ENCODE data around the gene COL23A1. TPM values are rescaled to one million over a fixed set of nuclear protein-coding genes. Genes with fewer than 3 reads are reported as not detected.
A peak's percentile ranks its signal among the peaks of the same experiment; 100 is the strongest.

Gene COL23A1
- total RNA-seq, 1 experiment from 2014 or later, result 15.0 TPM

DNA sequence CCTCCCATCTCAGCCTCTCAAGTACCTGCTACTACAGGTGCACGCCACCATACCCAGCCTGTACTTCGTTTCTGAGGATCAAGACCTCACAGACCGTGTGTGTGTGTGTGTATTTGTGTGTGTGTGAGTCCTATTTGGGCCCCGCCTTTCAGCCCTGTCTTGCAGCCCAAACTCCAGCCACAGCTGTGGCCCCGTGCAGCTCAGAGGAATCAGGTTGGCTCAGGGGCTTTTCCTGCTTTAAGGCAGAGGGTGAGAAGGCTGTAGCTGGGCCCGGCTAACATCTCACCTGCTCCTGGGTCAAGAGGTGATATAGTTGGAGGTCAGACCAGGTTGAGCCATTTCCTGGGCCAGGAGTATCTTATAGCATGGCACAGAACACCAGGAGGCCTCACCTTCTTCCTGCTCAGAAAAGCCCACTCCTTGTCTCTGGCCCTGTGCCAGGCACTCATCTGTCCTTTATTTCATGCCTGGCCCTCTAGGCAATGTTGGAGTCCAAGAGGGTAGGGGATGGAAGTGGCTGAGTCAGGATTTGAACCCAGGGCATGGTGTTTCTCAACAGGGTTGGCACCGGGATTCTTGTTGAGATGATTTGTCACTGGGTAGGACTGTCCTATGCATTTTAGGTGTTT is 356.0 kb downstream of the COL23A1 start:
- POLR2A ChIA-PET, result interaction anchor here (1.2 to 1.4 kb wide), 2 partner anchors 30 to 54 kb away, joined by 3 to 4 read pairs; partner anchors contain the start of gene HNRNPAB
- TF ChIP-seq NFE2L1 (CRISPR knock-in tag; IDR thresholded peaks at IDR 0.05), result no peak
- no peak for TF ChIP-seq RELA (CRISPR knock-in tag; IDR thresholded peaks at IDR 0.05; ENCODE audit: borderline replicate concordance)
- TF ChIP-seq TCF7 (CRISPR knock-in tag; IDR thresholded peaks at IDR 0.05; ENCODE audit: low read depth), result no peak
- no peak for TF ChIP-seq ZNF121 (CRISPR knock-in tag; IDR thresholded peaks at IDR 0.05)
- no peak for TF ChIP-seq NFATC4 (CRISPR knock-in tag; IDR thresholded peaks at IDR 0.05)
- no peak for TF ChIP-seq GRHL2 (CRISPR knock-in tag; IDR thresholded peaks at IDR 0.05; ENCODE audit: insufficient replicate concordance, severe bottlenecking)
- no peak for TF ChIP-seq ZNF416 (CRISPR knock-in tag; IDR thresholded peaks at IDR 0.05)
- TF ChIP-seq, protein P1, sequence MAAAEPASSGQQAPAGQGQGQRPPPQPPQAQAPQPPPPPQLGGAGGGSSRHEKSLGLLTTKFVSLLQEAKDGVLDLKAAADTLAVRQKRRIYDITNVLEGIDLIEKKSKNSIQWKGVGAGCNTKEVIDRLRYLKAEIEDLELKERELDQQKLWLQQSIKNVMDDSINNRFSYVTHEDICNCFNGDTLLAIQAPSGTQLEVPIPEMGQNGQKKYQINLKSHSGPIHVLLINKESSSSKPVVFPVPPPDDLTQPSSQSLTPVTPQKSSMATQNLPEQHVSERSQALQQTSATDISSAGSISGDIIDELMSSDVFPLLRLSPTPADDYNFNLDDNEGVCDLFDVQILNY (CRISPR knock-in tag; IDR thresholded peaks at IDR 0.05), result no peak
- TF ChIP-seq, protein P2, sequence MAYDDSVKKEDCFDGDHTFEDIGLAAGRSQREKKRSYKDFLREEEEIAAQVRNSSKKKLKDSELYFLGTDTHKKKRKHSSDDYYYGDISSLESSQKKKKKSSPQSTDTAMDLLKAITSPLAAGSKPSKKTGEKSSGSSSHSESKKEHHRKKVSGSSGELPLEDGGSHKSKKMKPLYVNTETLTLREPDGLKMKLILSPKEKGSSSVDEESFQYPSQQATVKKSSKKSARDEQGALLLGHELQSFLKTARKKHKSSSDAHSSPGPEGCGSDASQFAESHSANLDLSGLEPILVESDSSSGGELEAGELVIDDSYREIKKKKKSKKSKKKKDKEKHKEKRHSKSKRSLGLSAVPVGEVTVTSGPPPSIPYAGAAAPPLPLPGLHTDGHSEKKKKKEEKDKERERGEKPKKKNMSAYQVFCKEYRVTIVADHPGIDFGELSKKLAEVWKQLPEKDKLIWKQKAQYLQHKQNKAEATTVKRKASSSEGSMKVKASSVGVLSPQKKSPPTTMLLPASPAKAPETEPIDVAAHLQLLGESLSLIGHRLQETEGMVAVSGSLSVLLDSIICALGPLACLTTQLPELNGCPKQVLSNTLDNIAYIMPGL (CRISPR knock-in tag; IDR thresholded peaks at IDR 0.05), result no peak
- no peak for TF ChIP-seq NR2C2 (CRISPR knock-in tag; IDR thresholded peaks at IDR 0.05)
- TF ChIP-seq ZBTB21 (CRISPR knock-in tag; IDR thresholded peaks at IDR 0.05; ENCODE audit: borderline replicate concordance), result no peak
- no peak for TF ChIP-seq ZNF671 (CRISPR knock-in tag; IDR thresholded peaks at IDR 0.05)
- TF ChIP-seq, protein P3, sequence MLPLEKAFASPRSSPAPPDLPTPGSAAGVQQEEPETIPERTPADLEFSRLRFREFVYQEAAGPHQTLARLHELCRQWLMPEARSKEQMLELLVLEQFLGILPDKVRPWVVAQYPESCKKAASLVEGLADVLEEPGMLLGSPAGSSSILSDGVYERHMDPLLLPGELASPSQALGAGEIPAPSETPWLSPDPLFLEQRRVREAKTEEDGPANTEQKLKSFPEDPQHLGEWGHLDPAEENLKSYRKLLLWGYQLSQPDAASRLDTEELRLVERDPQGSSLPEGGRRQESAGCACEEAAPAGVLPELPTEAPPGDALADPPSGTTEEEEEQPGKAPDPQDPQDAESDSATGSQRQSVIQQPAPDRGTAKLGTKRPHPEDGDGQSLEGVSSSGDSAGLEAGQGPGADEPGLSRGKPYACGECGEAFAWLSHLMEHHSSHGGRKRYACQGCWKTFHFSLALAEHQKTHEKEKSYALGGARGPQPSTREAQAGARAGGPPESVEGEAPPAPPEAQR (CRISPR knock-in tag; IDR thresholded peaks at IDR 0.05), result no peak
- no peak for TF ChIP-seq CREB1 (CRISPR knock-in tag; IDR thresholded peaks at IDR 0.05)
- no peak for TF ChIP-seq CBFB (CRISPR knock-in tag; IDR thresholded peaks at IDR 0.05; ENCODE audit: low read depth)
- no peak for TF ChIP-seq ZNF263 (CRISPR knock-in tag; IDR thresholded peaks at IDR 0.05; ENCODE audit: low read depth)
- no peak for TF ChIP-seq JAZF1 (CRISPR knock-in tag; IDR thresholded peaks at IDR 0.05)
- Mint-ChIP-seq H3K9me3 (no peaks in the 10 kb centered on the region), H3K27me3 (ENCODE audit: low read depth) (no peaks in the 10 kb centered on the region), H3K4me1 (peaks cover 24% of the 10 kb centered on the region), H3K27ac (no peak overlapping the region), H3K36me3 (peaks cover 18% of the 10 kb centered on the region), H3K4me3 (no peak overlapping the region)
- no peak for DNase-seq (ENCODE audit: low spot score)
- CTCF ChIA-PET, result interaction anchor here (0.5 to 2.1 kb wide), 39 partner anchors 9 to 497 kb away, joined by 3 to 24 read pairs (median 5); partner anchors contain the start of genes COL23A1 and ZNF354A
- no peak for ATAC-seq

DNA sequence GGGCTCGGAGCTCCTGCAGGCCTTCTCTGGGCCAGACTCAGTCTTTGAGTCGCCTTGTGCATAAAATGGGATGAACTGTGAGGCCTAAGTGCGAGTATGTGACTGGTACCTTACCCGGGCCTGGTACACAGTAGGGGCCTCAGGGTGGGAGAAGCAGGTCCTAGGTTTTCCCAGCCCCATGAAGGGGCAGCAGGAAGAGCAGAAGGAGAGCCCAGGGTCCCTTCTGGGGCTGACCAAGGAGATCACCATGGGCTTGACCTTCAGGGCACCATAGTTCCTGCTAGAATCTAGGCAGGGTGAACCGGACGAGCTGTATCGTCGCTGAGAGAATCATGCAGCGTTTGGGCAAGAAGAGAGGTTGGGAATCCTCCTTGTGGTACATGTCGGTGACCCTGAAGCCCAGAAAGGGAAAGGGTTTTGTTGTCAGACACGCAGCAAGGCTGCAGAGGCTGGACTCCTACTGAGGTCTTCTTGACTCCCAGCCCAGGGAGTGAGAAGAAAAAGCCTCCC is 357.2 kb downstream of the COL23A1 start:
- peaks cover 30% of the 10 kb centered on the region for H3K36me3 Mint-ChIP-seq
- H3K4me1 Mint-ChIP-seq, result peaks cover 17% of the 10 kb centered on the region
- H3K9me3 Mint-ChIP-seq, result no peaks in the 10 kb centered on the region
- H3K27ac Mint-ChIP-seq, result no peak overlapping the region
- DNase-seq (ENCODE audit: low spot score) (no peak), ATAC-seq (no peak)
- no peaks in the 10 kb centered on the region for H3K27me3 Mint-ChIP-seq (ENCODE audit: low read depth)
- H3K4me3 Mint-ChIP-seq, result peak overlapping the region; percentile 65
- CTCF ChIA-PET, result interaction anchor here (0.5 to 1.5 kb wide), 7 partner anchors 9 to 599 kb away, joined by 3 to 6 read pairs (median 4); partner anchors contain the start of genes COL23A1 and HNRNPAB
- POLR2A ChIA-PET, result no interaction called here
- TF ChIP-seq TEAD1 (CRISPR knock-in tag; IDR thresholded peaks at IDR 0.05) (no peak), TP53 (CRISPR knock-in tag; IDR thresholded peaks at IDR 0.05) (no peak), ATF2 (CRISPR knock-in tag; IDR thresholded peaks at IDR 0.05; ENCODE audit: borderline replicate concordance, low read depth) (no peak), CBFB (CRISPR knock-in tag; IDR thresholded peaks at IDR 0.05; ENCODE audit: low read depth) (no peak), ATF6 (CRISPR knock-in tag; IDR thresholded peaks at IDR 0.05) (no peak)
- TF ChIP-seq, protein P4, sequence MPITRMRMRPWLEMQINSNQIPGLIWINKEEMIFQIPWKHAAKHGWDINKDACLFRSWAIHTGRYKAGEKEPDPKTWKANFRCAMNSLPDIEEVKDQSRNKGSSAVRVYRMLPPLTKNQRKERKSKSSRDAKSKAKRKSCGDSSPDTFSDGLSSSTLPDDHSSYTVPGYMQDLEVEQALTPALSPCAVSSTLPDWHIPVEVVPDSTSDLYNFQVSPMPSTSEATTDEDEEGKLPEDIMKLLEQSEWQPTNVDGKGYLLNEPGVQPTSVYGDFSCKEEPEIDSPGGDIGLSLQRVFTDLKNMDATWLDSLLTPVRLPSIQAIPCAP (CRISPR knock-in tag; IDR thresholded peaks at IDR 0.05), result no peak
- TF ChIP-seq, protein P5, sequence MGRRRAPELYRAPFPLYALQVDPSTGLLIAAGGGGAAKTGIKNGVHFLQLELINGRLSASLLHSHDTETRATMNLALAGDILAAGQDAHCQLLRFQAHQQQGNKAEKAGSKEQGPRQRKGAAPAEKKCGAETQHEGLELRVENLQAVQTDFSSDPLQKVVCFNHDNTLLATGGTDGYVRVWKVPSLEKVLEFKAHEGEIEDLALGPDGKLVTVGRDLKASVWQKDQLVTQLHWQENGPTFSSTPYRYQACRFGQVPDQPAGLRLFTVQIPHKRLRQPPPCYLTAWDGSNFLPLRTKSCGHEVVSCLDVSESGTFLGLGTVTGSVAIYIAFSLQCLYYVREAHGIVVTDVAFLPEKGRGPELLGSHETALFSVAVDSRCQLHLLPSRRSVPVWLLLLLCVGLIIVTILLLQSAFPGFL (CRISPR knock-in tag; IDR thresholded peaks at IDR 0.05; ENCODE audit: borderline replicate concordance), result no peak
